KMS-11 (cell line): ENCODE results near the gene MACIR.

Experiments used
- H2AFZ ChIP-seq: fragments of 200-600 bp; sonication (generic); 2 replicates; pipeline ENCODE4 v1.6.1; 2016; ENCODE audit warnings: antibody characterized with exemption, mixed run types, low read depth
- H3K27ac ChIP-seq: fragments of 200-600 bp; sonication (generic); 2 replicates; pipeline ENCODE4 v1.6.1; 2016; ENCODE audit warnings: mild to moderate bottlenecking, mixed run types
- H3K27me3 ChIP-seq: fragments of 200-600 bp; sonication (generic); 2 replicates; pipeline ENCODE4 v1.6.1; 2017; ENCODE audit warnings: mild to moderate bottlenecking, low read depth, mixed run types, moderate library complexity; ENCODE audit not compliant: insufficient read depth
- H3K36me3 ChIP-seq: fragments of 200-600 bp; sonication (generic); 2 replicates; pipeline ENCODE4 v1.6.1; 2017; ENCODE audit warnings: mild to moderate bottlenecking, mixed run types; ENCODE audit not compliant: insufficient read depth
- H3K4me1 ChIP-seq: fragments of 200-600 bp; sonication (generic); 2 replicates; pipeline ENCODE4 v1.6.1; 2016; ENCODE audit warnings: mild to moderate bottlenecking, low read depth, mixed run types; ENCODE audit not compliant: poor library complexity, severe bottlenecking
- H3K4me2 ChIP-seq: fragments of 200-600 bp; sonication (generic); 2 replicates; pipeline ENCODE4 v1.7.0; 2016; ENCODE audit warnings: mild to moderate bottlenecking, mixed run types
- H3K4me3 ChIP-seq: fragments of 200-600 bp; sonication (generic); IDR thresholded peaks from 2 replicates; pipeline ENCODE4 v1.6.1; 2017; ENCODE audit warnings: low read depth, low read length, mixed read lengths; ENCODE audit not compliant: insufficient read depth
- H3K79me2 ChIP-seq: fragments of 200-600 bp; sonication (generic); 2 replicates; pipeline ENCODE4 v1.6.1; 2016; ENCODE audit warnings: low read depth, mixed run types; ENCODE audit not compliant: insufficient read depth
- H3K9ac ChIP-seq: fragments of 200-600 bp; sonication (generic); 2 replicates; pipeline ENCODE4 v1.6.1; 2016; ENCODE audit warnings: mild to moderate bottlenecking, mixed run types
- H4K20me1 ChIP-seq: fragments of 200-600 bp; sonication (generic); 2 replicates; pipeline ENCODE4 v1.6.1; 2016; ENCODE audit warnings: mild to moderate bottlenecking, mixed run types; ENCODE audit not compliant: insufficient read depth
- TF ChIP-seq, protein P1 (sequence below): fragments of 200-600 bp; sonication (generic); conservative IDR thresholded peaks from 2 replicates; pipeline ENCODE4 v1.6.1; 2017; ENCODE audit warnings: low read depth, mild to moderate bottlenecking, antibody characterized with exemption, low read length, moderate library complexity, mixed read lengths

Gene MACIR

DNA sequence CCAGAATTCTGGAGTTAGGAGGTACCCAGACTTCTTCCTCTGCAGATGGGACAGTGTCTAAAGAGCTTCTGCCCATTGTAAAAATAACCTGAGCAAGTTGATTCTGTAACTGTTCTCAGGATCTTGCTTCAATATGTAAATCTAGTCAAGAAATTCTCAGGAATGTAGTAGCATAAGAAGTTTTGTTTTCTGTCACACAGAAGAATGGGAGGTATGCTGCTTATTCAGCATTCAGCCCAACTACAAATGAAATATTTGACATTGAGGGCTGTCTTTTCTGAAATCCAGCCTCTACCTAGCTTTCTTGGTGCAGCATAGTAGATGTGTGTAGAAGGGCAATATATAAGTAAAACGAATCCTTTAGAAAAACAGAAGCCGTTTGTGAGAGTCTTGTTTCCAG is 13.8 kb downstream of the MACIR start:
- peaks cover 29% of the 10 kb centered on the region for H3K4me1 ChIP-seq
- H2AFZ ChIP-seq = no peak overlapping the region
- H4K20me1 ChIP-seq = no peaks in the 10 kb centered on the region
- peak overlapping the region; percentile 76; the same call in 1 of the 2 replicates for H3K4me2 ChIP-seq
- no peak overlapping the region for H3K4me3 ChIP-seq
- 0 out of 2 replicates have a peak, but pooled peaks cover 5% of the 10 kb centered on the region for H3K36me3 ChIP-seq
- peak overlapping the region; percentile 6; the same call in 1 of the 2 replicates for H3K9ac ChIP-seq
- H3K79me2 ChIP-seq = peaks cover 24% of the 10 kb centered on the region
- H3K27ac ChIP-seq = peak overlapping the region; percentile 55; the same call in 1 of the 2 replicates
- TF ChIP-seq, protein P1, sequence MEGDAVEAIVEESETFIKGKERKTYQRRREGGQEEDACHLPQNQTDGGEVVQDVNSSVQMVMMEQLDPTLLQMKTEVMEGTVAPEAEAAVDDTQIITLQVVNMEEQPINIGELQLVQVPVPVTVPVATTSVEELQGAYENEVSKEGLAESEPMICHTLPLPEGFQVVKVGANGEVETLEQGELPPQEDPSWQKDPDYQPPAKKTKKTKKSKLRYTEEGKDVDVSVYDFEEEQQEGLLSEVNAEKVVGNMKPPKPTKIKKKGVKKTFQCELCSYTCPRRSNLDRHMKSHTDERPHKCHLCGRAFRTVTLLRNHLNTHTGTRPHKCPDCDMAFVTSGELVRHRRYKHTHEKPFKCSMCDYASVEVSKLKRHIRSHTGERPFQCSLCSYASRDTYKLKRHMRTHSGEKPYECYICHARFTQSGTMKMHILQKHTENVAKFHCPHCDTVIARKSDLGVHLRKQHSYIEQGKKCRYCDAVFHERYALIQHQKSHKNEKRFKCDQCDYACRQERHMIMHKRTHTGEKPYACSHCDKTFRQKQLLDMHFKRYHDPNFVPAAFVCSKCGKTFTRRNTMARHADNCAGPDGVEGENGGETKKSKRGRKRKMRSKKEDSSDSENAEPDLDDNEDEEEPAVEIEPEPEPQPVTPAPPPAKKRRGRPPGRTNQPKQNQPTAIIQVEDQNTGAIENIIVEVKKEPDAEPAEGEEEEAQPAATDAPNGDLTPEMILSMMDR = no peak
- H3K27me3 ChIP-seq = no peaks in the 10 kb centered on the region

DNA sequence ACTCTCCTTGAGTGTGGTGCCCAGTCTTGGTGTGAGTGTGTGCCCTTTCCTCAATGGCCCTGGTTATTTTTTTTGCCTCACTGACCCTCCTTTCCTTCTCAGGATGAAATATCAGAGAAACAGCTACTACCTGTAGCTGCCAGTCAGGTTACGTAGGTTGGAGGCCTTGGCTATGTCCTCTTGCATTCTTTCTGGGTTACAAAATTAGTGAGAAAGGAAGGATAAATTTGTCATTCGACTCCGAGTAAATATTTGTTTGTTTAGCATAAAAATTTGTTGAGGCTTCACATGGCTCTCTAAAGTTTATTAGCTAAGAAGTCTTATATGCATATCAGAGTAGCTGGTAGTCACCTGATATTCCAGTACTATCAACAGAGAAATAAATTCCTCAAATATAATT is 15.4 kb downstream of the MACIR start:
- H3K4me3 ChIP-seq = no peak overlapping the region
- H3K79me2 ChIP-seq = peaks cover 24% of the 10 kb centered on the region
- H3K27ac ChIP-seq = no peak overlapping the region
- no peaks in the 10 kb centered on the region for H3K27me3 ChIP-seq
- H4K20me1 ChIP-seq = no peaks in the 10 kb centered on the region
- H3K4me1 ChIP-seq = peaks cover 29% of the 10 kb centered on the region
- H3K36me3 ChIP-seq = 0 out of 2 replicates have a peak, but pooled peaks cover 5% of the 10 kb centered on the region
- H3K9ac ChIP-seq = no peak overlapping the region
- H2AFZ ChIP-seq = no peak overlapping the region
- TF ChIP-seq, protein P1 = no peak
- no peak overlapping the region for H3K4me2 ChIP-seq

DNA sequence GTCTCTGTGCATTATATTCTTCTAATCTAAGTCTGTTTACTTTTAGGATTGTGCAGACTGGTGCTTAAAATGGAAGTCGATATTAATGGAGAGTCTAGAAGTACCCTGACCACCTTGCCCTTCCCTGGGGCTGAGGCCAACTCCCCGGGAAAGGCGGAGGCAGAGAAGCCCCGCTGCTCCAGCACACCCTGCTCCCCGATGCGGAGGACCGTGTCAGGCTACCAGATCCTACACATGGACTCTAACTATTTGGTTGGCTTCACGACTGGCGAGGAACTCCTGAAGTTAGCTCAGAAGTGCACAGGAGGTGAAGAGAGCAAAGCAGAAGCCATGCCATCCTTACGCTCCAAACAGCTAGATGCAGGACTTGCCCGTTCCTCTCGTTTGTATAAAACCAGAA is 17.3 kb downstream of the MACIR start:
- no peaks in the 10 kb centered on the region for H4K20me1 ChIP-seq
- peaks cover 17% of the 10 kb centered on the region for H3K79me2 ChIP-seq
- TF ChIP-seq, protein P1 = no peak
- 0 out of 2 replicates have a peak, but pooled peaks cover 5% of the 10 kb centered on the region for H3K36me3 ChIP-seq
- no peak overlapping the region for H3K4me3 ChIP-seq
- H2AFZ ChIP-seq = no peak overlapping the region
- H3K4me1 ChIP-seq = peaks cover 23% of the 10 kb centered on the region
- H3K27ac ChIP-seq = no peak overlapping the region
- no peaks in the 10 kb centered on the region for H3K27me3 ChIP-seq
- H3K4me2 ChIP-seq = no peak overlapping the region
- no peak overlapping the region for H3K9ac ChIP-seq

DNA sequence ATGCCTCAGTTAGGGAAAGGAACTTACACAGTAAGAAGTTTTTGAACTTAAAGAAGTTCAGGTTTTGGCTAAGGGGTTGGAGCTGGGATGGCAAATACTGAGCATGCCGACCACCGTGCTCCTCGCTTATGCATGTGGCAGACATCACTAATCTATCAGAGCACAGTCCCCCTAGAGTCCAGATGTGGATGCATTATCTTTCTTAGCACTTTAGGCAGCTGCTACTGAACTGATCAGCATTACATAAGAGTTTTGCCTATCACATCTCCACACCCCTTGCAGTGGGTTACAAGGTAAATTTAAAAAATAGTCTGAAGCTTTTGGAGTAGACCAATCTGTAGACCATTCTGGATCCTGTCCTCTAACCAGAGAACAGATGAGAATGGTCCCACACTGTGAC is 22.4 kb downstream of the MACIR start:
- Histone ChIP-seq H2AFZ (no peak overlapping the region), H3K4me1 (no peaks in the 10 kb centered on the region), H3K27ac (no peak overlapping the region), H3K27me3 (no peaks in the 10 kb centered on the region), H4K20me1 (no peaks in the 10 kb centered on the region), H3K36me3 (0 out of 2 replicates have a peak, but pooled peaks cover 5% of the 10 kb centered on the region), H3K9ac (no peak overlapping the region), H3K4me3 (no peak overlapping the region), H3K4me2 (no peak overlapping the region), H3K79me2 (no peaks in the 10 kb centered on the region)
- TF ChIP-seq, protein P1 = no peak
